ENCODE results near the gene ASCL2.

ASCL2 gene

DNA sequence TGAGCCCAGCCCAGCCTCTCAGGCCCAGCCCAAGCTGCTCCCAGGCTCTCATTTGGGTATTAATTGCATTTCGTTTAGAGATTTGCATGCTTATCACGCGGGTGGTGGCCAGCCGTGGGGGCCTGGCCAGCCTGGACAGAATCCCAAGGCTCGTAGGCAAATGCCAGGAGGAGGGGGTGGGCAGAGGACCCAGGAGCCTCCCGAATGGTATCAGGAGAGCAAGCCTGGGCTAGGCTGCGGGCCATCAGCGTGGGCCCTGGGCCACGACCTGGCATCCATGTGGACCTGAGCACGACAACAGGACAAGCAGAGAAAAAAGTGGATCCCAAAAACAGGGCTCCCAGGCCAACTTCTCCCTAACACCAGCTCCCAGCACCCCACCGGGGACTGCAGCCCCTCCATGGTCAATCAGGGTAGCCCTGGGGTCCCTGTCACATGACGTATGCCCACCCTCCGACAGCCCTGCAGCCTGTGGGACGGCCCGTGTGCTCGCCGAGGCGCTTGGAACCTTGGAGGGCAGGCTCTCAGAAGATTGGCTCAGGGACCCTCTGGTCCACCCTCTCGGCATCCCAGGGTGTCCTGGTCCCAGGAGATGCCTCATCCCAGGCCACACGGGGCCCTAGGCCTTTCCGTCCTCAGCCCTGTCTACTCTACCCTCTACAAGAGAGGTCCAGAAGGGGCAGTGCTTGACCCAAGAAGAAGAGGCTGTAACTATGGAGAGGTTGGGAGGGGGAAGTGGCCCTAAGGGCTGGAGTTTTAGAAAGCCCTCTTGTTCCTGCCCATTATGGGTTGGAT lies 8.8 kb downstream of the ASCL2 start:
- Histone ChIP-seq H3K4me3 (ENCODE audit: low read depth, low read length) (no peak overlapping the region), H3K36me3 (no peaks in the 10 kb centered on the region), H3K27ac (no peak overlapping the region), H3K27me3 (ENCODE audit: insufficient read depth, low read depth, severe bottlenecking) (peaks cover 38% of the 10 kb centered on the region), H3K9me3 (ENCODE audit: severe bottlenecking) (no peaks in the 10 kb centered on the region)
- no peak for TF ChIP-seq CTCF (IDR thresholded peaks at IDR 0.05; ENCODE audit: low read depth, low read length)
- DNase-seq, result no peak

DNA sequence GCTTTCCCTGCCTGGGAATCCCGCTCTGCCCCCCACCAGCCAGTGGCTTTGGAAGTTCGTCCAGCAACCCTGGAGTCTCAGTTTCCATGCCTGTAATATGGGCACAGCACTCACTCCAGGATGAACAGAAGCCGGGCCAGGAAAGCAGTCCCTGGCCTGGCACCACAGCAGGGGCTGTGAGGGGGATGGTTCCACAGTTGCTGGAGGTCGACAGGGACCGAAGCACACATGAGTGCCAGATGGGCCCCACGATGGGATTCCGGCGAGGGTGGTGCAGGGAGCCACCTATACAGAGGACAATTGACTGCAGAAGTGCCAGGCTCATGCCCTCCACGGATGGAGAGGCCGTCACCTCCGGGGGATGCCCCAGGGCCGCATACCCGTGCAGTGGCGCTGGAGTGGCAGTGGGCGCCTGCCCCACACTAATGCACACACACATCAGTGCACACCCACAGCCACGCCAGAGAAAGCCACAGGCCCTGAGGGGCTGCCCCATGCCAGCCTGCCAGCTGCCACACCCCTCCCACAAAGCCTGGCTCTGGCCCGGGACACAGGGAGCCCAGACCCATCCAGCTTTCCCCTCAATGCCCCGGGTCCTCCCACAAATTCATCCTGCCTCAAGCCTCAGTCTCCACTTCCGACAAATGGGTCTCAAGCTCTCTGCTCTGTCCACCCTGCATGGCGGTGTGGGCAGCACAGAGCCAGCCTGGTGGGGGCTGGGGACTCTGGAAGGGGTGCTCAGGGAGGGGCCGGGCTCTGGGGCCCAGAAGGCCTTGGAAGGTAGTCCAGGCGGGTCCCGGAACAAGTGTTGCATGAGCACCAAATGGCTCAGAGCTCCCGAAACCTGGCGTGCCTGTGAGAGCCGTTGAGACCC lies 9.7 kb downstream of the ASCL2 start:
- peaks cover 35% of the 10 kb centered on the region for H3K27me3 ChIP-seq (ENCODE audit: insufficient read depth, low read depth, severe bottlenecking)

DNA sequence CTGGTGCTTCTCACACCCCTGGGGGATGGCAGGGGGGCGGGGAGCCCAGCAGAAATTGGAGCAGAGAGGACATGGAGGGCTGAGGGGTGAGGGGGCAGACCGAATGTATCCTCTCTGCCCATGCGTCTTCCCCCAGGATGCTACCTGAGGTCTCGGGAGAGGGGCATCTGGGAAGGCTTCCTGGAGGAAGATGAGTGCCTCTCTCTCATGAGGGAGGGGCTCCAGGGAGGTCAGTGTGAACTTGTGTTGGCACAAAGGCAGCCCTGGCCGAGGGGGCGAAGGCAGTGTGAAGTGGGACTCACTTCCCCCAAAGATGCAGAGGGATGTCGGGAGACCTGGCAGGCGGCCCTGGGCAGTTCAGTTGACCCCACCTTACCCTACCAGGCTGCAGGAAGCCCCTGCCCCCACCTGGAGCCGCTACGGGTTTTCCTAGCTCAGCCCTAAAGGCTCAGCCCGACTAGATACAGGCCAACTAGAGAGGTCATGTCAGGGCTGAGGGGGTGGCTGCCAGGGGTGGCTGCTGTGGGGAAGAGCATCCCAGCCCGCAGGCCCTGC lies 10.4 kb downstream of the ASCL2 start:
- H3K27ac ChIP-seq, result no peak overlapping the region
- peaks cover 30% of the 10 kb centered on the region for H3K27me3 ChIP-seq (ENCODE audit: insufficient read depth, low read depth, severe bottlenecking)
- H3K36me3 ChIP-seq, result no peaks in the 10 kb centered on the region
- no peak overlapping the region for H3K4me3 ChIP-seq (ENCODE audit: low read depth, low read length)
- no peak for DNase-seq
- TF ChIP-seq CTCF (IDR thresholded peaks at IDR 0.05; ENCODE audit: low read depth, low read length), result no peak
- peaks cover 1% of the 10 kb centered on the region for H3K9me3 ChIP-seq (ENCODE audit: severe bottlenecking)

More for the DNA sequence above, 9.7 kb downstream of the ASCL2 start:
- Histone ChIP-seq H3K36me3 (no peaks in the 10 kb centered on the region), H3K9me3 (ENCODE audit: severe bottlenecking) (no peaks in the 10 kb centered on the region), H3K4me3 (ENCODE audit: low read depth, low read length) (no peak overlapping the region), H3K27ac (no peak overlapping the region)
- TF ChIP-seq CTCF (IDR thresholded peaks at IDR 0.05; ENCODE audit: low read depth, low read length), result no peak
- no peak for DNase-seq

DNA sequence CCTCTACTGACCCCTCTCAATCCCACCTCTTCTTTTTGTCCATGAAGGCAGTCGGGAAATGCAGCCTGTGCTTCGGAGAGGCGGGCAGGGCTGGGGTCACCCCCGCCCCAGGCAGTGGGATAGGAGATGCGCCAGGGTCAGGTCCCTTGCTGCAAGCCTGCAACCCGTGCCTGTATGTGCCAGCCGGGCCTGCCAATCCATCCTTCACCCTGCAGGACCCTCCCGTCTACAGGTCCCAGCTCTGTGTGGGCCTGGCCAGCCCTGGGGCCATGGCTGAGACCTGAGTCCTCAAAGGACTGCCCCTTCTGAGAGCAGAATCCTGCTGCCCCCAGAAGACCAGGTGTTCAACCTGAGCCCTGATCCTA lies 10.9 kb downstream of the ASCL2 start:
- Histone ChIP-seq H3K27ac (no peak overlapping the region), H3K4me3 (ENCODE audit: low read depth, low read length) (no peak overlapping the region), H3K9me3 (ENCODE audit: severe bottlenecking) (peaks cover 5% of the 10 kb centered on the region), H3K36me3 (no peaks in the 10 kb centered on the region), H3K27me3 (ENCODE audit: insufficient read depth, low read depth, severe bottlenecking) (peaks cover 24% of the 10 kb centered on the region)
- TF ChIP-seq CTCF (IDR thresholded peaks at IDR 0.05; ENCODE audit: low read depth, low read length), result no peak
- no peak for DNase-seq

- no peak overlapping the region for H3K27ac ChIP-seq
- H3K9me3 ChIP-seq (ENCODE audit: severe bottlenecking), result peaks cover 5% of the 10 kb centered on the region
- no peak for TF ChIP-seq CTCF (IDR thresholded peaks at IDR 0.05; ENCODE audit: low read depth, low read length)
- no peak overlapping the region for H3K4me3 ChIP-seq (ENCODE audit: low read depth, low read length)
- no peaks in the 10 kb centered on the region for H3K36me3 ChIP-seq
- H3K27me3 ChIP-seq (ENCODE audit: insufficient read depth, low read depth, severe bottlenecking), result peaks cover 21% of the 10 kb centered on the region
- DNase-seq, result no peak
These were observed 11.6 kb downstream of the ASCL2 start for GRCh38 chr11:2258501-2259465.
